Measurements from ENCODE around the gene IFT81. TPM values are rescaled to one million over a fixed set of nuclear protein-coding genes. Genes with fewer than 3 reads are reported as not detected.

IFT81 gene
- polyA plus RNA-seq, 2 of the 4 experiments (the other 2 are of a cell fraction), result 40.7 to 73.4 TPM

- no peak; a peak in 1 of 6 replicates for ATAC-seq
- TF ChIP-seq POLR2A (IDR thresholded peaks at IDR 0.05; ENCODE audit: low read length) (peak; percentile 21; the same call in 1 of the 2 replicates), NR3C1 (IDR thresholded peaks at IDR 0.05) (no peak), JUNB (IDR thresholded peaks at IDR 0.05) (no peak), EP300 (IDR thresholded peaks at IDR 0.05) (no peak), RARB (CRISPR knock-in tag; IDR thresholded peaks at IDR 0.05) (no peak)
- no peak for FAIRE-seq
- H3K27ac ChIP-seq, result peak overlapping the region; percentile 96 to 97
- 49% methylated on average over 7 of the region's 7 CpGs for WGBS (ENCODE audit: missing lambda C conversion rate)
- 0 out of 3 replicates have a peak, but pooled peaks cover 2% of the 10 kb centered on the region for H3K9me3 ChIP-seq
- ChIA-PET CTCF (interaction anchor here (0.6 to 13.6 kb wide), 8 partner anchors 9 to 71 kb away, joined by 3 to 100 read pairs (median 6); no protein-coding TSS in a partner anchor), POLR2A (interaction anchor here (0.6 to 1.7 kb wide), 2 partner anchors 31 to 1158 kb away, joined by 3 to 14 read pairs; partner anchors contain the start of gene ATP2A2)
- peaks cover 94% of the 10 kb centered on the region for H3K4me1 ChIP-seq
- H3K4me3 ChIP-seq, result no peak overlapping the region
- H3K4me2 ChIP-seq, result peak overlapping the region; percentile 89
- peak in 1 of 2 experiments; percentile 66 for DNase-seq (ENCODE audit: low read depth in 1 of 2, low spot score in 1 of 2)
These were observed 125.6 kb downstream of the IFT81 start for GRCh38 chr12:110249716-110250225.

GRCh38 chr12:110251381-110251780, 127.2 kb downstream of the IFT81 start:
- POLR2A ChIA-PET, result no interaction called here
- peaks cover 78% of the 10 kb centered on the region for H3K4me1 ChIP-seq
- WGBS (ENCODE audit: missing lambda C conversion rate), result 88% methylated on average over 7 of the region's 7 CpGs
- DNase-seq (ENCODE audit: low read depth in 1 of 2, low spot score in 1 of 2) (no peak), ATAC-seq (no peak), FAIRE-seq (no peak)
- no peaks in the 10 kb centered on the region for H3K9me3 ChIP-seq
- no peak overlapping the region for H3K4me2 ChIP-seq
- CTCF ChIA-PET, result interaction anchor here (1.0 kb wide), 1 partner anchor 14 kb away, joined by 3 read pairs; no protein-coding TSS in a partner anchor
- H3K27ac ChIP-seq, result peak overlapping the region; percentile 96 to 97
- no peak overlapping the region for H3K4me3 ChIP-seq
- TF ChIP-seq EP300 (IDR thresholded peaks at IDR 0.05), result no peak
- no peak for TF ChIP-seq ZC3H11A (IDR thresholded peaks at IDR 0.05)
- no peak for TF ChIP-seq MYC (IDR thresholded peaks at IDR 0.05; ENCODE audit: borderline replicate concordance, low read length)
- no peak for TF ChIP-seq MAFK (IDR thresholded peaks at IDR 0.05; ENCODE audit: partially characterized antibody)
- TF ChIP-seq KDM1A (IDR thresholded peaks at IDR 0.05; ENCODE audit: low read depth), result no peak
- no peak for TF ChIP-seq EHMT2 (IDR thresholded peaks at IDR 0.05; ENCODE audit: low read depth)
- no peak for TF ChIP-seq FOSL2 (IDR thresholded peaks at IDR 0.05)
- TF ChIP-seq FOSL2 (CRISPR knock-in tag; IDR thresholded peaks at IDR 0.05), result no peak
- no peak for TF ChIP-seq CBX2 (IDR thresholded peaks at IDR 0.05; ENCODE audit: borderline replicate concordance, low read depth)
- no peak for TF ChIP-seq EHF (CRISPR knock-in tag; IDR thresholded peaks at IDR 0.05)
- TF ChIP-seq JUN (IDR thresholded peaks at IDR 0.05), result no peak
- no peak for TF ChIP-seq POLR2A (IDR thresholded peaks at IDR 0.05; ENCODE audit: low read length)
- TF ChIP-seq HOXB13 (CRISPR knock-in tag; IDR thresholded peaks at IDR 0.05; ENCODE audit: low read depth), result no peak
- TF ChIP-seq HOXA7 (CRISPR knock-in tag; IDR thresholded peaks at IDR 0.05), result no peak
- no peak for TF ChIP-seq HMGXB4 (CRISPR knock-in tag; IDR thresholded peaks at IDR 0.05; ENCODE audit: borderline replicate concordance)
- TF ChIP-seq RARB (CRISPR knock-in tag; IDR thresholded peaks at IDR 0.05), result no peak
- no peak for TF ChIP-seq HDAC2 (IDR thresholded peaks at IDR 0.05)

GRCh38 chr12:110252716-110253115, 128.6 kb downstream of the IFT81 start:
- Histone ChIP-seq H3K4me1 (peaks cover 73% of the 10 kb centered on the region), H3K4me3 (no peak overlapping the region), H3K27ac (peak overlapping the region; percentile 96 to 97), H3K9me3 (no peaks in the 10 kb centered on the region), H3K4me2 (peak overlapping the region; percentile 67)
- DNase-seq (ENCODE audit: low read depth in 1 of 2, low spot score in 1 of 2), result no peak
- TF ChIP-seq KDM1A (IDR thresholded peaks at IDR 0.05; ENCODE audit: low read depth), result no peak
- no peak for TF ChIP-seq RFX5 (IDR thresholded peaks at IDR 0.05)
- TF ChIP-seq BCL3 (IDR thresholded peaks at IDR 0.05), result no peak
- TF ChIP-seq MAX (IDR thresholded peaks at IDR 0.05), result no peak
- TF ChIP-seq POLR2AphosphoS2 (conservative IDR thresholded peaks at IDR 0.05; ENCODE audit: low read length), result no peak
- TF ChIP-seq CHD2 (IDR thresholded peaks at IDR 0.05; ENCODE audit: low read length, partially characterized antibody), result no peak
- TF ChIP-seq CEBPB (IDR thresholded peaks at IDR 0.05), result no peak
- TF ChIP-seq CHD4 (IDR thresholded peaks at IDR 0.05; ENCODE audit: borderline replicate concordance), result no peak
- no peak for TF ChIP-seq USF2 (IDR thresholded peaks at IDR 0.05)
- TF ChIP-seq HES2 (IDR thresholded peaks at IDR 0.05), result no peak
- TF ChIP-seq CTCF (IDR thresholded peaks at IDR 0.05), result no peak
- TF ChIP-seq TP53 (CRISPR knock-in tag; IDR thresholded peaks at IDR 0.05), result no peak
- no peak for TF ChIP-seq CBX8 (IDR thresholded peaks at IDR 0.05)
- WGBS (ENCODE audit: missing lambda C conversion rate), result 94% methylated on average over 9 of the region's 9 CpGs
- no peak for FAIRE-seq
- CTCF ChIA-PET, result interaction anchor here (1.5 kb wide), 1 partner anchor 26 kb away, joined by 3 read pairs; no protein-coding TSS in a partner anchor
- POLR2A ChIA-PET, result no interaction called here
- ATAC-seq, result no peak
